Astrocyte (in vitro differentiated cells and primary cell): Measurements from ENCODE around the gene ASB6.

Source experiments
- CTCF ChIP-seq: IDR thresholded peaks from 2 replicates; pipeline ENCODE4 v1.5.1; 2011; ENCODE audit warnings: low read depth, mild to moderate bottlenecking, inconsistent platforms, low read length, moderate library complexity; ENCODE audit not compliant: insufficient read depth
- EZH2 ChIP-seq: IDR thresholded peaks from 2 replicates; pipeline ENCODE4 v1.6.1; 2012; ENCODE audit warnings: mild to moderate bottlenecking, low read length, inconsistent platforms; ENCODE audit not compliant: insufficient read depth

GRCh38 chr9:129624947-129625346 lies 17.0 kb downstream of the ASB6 start:
- no peak for TF ChIP-seq CTCF
- no peak for TF ChIP-seq EZH2
